ENCODE measurements around the gene AUTS2.
A peak's percentile ranks its signal among the peaks of the same experiment; 100 is the strongest.

AUTS2 gene

GRCh38 chr7:70663680-70664079, 1065.4 kb downstream of the AUTS2 start:
- DNase-seq (ENCODE audit: low spot score), result no peak
- no peak for FAIRE-seq

- DNase-seq (ENCODE audit: low spot score) (no peak), FAIRE-seq (no peak)
Observed at GRCh38 chr7:70665997-70666396, 1067.7 kb downstream of the AUTS2 start.

- FAIRE-seq (no peak), DNase-seq (ENCODE audit: low spot score) (no peak)
Observed at GRCh38 chr7:70667406-70667805, 1069.1 kb downstream of the AUTS2 start.

- DNase-seq (ENCODE audit: low spot score), result no peak
- FAIRE-seq, result no peak
Observed at GRCh38 chr7:70668606-70669358, 1070.5 kb downstream of the AUTS2 start.

- DNase-seq (ENCODE audit: low spot score) (no peak), FAIRE-seq (no peak)
Observed at GRCh38 chr7:70669854-70670253, 1071.6 kb downstream of the AUTS2 start.

- FAIRE-seq (no peak), DNase-seq (ENCODE audit: low spot score) (no peak)
Observed at GRCh38 chr7:70670288-70670687, 1072.0 kb downstream of the AUTS2 start.

DNA sequence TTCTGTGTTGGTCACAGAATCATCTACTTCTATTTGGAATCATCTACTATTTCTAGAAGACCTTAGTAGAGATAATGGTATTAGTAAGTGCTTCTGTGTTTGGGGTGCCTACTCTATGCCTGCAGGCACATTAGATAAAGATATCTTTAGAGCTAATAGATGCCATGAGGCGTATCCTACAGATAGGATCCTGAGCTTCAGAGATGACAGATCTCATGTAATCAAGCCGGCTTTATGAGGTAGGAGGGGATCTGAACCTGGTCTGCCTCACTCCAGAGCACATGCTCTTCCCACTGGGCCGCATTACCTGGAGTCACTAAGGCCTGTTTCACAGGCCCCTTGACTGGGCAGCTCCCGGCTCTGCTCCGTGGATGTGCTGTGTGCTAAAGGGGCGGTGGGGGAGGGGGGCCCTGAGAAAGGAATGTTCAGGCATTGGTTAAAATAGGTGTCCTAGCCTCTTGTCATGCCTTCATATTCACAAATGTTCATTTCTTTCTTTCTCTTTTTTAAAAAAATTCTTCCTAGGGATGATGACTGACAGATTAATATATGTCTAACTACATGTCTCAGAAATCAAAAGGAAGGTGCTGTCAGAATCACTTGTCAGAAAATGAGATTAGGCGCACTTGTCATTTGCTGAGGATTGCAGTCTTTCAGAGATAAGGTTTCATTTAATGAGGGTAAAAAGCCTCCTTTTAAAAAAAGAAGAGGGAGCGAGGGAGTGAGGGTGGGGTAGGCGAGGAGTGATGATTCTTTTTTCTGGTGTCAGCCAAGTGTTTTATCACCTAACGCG, 1075.7 kb downstream of the AUTS2 start:
- no peak for FAIRE-seq

DNA sequence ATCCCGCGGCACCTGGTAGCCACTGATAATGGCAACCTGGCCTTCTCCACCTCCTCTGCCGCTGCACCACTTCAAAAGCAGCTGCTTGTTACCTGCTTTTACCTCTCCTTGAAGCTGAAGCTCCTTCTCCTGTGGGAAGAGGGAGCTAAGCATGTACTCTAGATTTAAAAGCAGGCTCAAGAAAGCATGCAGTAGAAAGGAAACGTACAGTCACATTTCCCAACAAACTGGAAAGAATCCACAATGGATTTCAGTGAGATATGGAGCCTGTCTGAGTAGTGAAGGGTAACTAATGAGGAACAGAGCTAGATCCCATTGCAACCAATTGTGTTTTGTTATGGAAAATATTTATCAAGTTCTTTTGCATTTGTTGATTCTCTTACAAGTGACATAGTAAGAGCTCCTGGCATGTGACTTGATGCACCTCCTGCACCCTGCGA, 1076.3 kb downstream of the AUTS2 start:
- DNase-seq (ENCODE audit: low spot score) (no peak), FAIRE-seq (no peak)

More for the DNA sequence above, 1075.7 kb downstream of the AUTS2 start:
- no peak for DNase-seq (ENCODE audit: low spot score)

GRCh38 chr7:70676243-70676642, 1078.0 kb downstream of the AUTS2 start:
- no peak for FAIRE-seq

DNA sequence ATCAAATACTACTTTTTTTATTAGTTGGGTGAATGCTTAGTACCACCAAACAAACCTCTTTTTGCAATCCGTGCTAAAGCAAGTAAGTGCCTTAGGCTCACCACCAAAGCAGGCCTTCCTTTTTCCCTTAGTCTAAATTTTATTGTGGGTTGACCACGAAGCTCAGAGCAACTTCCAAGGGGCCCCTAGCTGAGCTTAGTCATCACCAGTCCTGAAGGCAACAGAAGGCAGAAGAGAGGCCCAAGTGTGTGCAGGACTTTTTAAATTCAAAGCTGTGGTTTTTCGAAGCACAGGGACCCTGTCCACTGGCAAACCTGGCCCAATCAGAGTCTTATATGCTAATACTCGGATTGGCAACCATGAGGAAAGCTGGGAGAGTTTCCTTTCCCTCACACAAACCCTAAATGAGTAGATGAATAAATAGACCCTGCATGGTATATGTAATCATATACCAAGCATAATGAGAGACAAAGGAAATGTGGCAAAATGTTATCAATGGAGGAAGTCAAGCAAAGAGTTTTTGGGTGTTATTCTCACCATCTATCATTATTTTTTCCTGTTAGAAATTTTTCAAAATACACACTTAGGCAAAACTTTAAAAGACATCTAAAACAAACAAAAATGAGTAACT, 1080.5 kb downstream of the AUTS2 start:
- FAIRE-seq (no peak), DNase-seq (ENCODE audit: low spot score) (peak; percentile 53)

More at GRCh38 chr7:70676243-70676642, 1078.0 kb downstream of the AUTS2 start:
- no peak for DNase-seq (ENCODE audit: low spot score)

- DNase-seq (ENCODE audit: low spot score) (no peak), FAIRE-seq (no peak)
Observed at GRCh38 chr7:70679661-70680060, 1081.4 kb downstream of the AUTS2 start.

DNA sequence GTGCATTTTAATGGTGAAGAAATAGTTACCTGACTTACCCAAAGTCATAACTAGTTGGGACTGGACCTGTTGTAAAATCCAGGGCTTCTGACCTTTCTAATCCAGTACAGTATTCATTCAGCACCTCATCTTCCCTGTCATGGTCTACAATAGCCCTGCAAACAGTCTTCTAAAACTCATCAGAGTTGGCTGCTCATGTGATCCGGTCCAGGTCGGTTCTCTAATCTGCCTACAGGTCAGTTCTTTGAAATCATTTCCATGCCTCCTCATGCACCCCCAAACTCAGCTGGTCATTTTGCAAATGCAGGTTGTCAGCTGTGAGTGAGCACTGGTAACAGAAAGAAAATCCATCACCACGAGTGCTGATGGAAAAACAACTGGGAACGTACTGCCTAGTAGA, 1082.0 kb downstream of the AUTS2 start:
- DNase-seq (ENCODE audit: low spot score), result no peak
- FAIRE-seq, result peak; percentile 27

DNA sequence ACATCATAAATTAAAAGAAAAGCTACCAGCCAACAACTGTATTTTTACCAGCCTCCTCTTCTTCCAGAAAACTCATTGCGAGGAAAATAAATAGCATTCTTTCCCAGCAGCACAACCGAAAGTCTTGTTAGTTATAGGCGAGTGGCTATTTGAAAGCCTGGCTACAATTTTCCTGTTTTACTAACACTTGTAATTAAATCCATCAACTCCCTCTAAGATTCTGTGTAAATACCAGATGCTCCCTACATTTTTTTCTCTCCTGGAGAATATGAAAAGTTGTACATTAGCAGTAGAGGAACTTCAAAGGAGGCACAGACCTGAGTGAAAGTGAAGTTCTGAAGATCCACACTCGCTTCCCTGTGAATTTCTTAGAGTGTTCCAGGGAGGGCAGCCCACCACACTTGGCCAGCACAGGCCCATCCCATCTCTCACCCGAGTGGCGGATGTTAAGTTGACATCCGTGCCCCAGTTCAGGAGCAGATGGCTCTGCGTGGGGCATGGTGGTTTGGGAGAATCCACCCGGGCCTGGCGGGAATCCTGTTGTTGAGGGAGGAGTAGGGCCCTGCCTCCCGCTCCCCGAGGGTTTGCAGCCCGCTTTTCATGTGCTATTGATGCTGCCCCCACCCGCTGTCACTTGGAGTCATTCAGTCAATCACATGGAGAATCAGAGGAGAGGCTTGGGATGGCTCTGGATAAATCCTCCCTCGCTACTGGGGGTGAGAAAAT, 1082.6 kb downstream of the AUTS2 start:
- no peak for DNase-seq (ENCODE audit: low spot score)
- FAIRE-seq, result no peak

- FAIRE-seq, result no peak
Observed at GRCh38 chr7:70681469-70682350, 1083.4 kb downstream of the AUTS2 start.

DNA sequence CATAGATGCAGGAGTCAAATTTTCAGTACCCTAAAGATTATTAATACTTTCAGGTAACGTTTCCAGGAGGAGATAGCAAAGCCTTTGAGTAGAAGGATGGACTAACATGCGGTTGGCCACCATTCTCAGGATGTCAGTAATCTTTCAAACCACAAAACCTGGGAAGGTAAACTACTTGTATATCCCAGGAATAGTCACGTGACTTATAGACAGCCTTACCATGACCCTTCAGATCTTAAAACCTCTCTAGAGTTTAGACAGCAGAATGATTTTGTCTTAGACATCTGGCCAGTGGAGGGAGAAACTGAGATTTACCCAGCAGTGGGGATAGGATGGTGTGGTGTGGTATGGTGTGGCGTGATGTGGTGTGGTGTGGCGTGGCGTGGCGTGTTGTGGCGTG, 1085.9 kb downstream of the AUTS2 start:
- no peak for DNase-seq (ENCODE audit: low spot score)
- no peak for FAIRE-seq

More at GRCh38 chr7:70681469-70682350, 1083.4 kb downstream of the AUTS2 start:
- no peak for DNase-seq (ENCODE audit: low spot score)

DNA sequence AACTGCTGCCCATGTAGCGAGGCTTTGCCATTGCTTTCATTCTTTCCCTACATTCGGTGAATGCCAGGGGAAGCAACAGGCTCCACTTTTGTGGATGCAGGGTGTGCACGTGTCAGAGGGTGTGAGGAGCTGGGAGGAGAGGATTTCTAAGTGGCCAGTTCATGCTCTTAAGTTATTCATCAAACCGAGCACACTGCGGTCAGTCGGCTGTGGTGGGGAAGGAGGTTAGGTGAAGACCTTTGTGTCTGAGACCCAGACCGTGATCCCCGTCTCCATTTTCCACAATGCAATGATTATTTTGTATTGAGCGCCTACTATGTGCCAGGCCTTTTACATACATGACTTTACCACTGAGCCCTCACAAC, 1095.0 kb downstream of the AUTS2 start:
- DNase-seq (ENCODE audit: low spot score) (no peak), FAIRE-seq (no peak)

GRCh38 chr7:70693686-70694433, 1095.6 kb downstream of the AUTS2 start:
- peak; percentile 5 for FAIRE-seq
- DNase-seq (ENCODE audit: low spot score), result peak; percentile 83

- peak; percentile 56 for DNase-seq (ENCODE audit: low spot score)
- FAIRE-seq, result no peak
Observed at GRCh38 chr7:70694434-70694970, 1096.2 kb downstream of the AUTS2 start.
